KMS-11 (cell line): Measurements from ENCODE around the gene OXNAD1.

Source experiments
- H2AFZ ChIP-seq: fragments of 200-600 bp; sonication (generic); 2 replicates; pipeline ENCODE4 v1.6.1; 2016; ENCODE audit warnings: antibody characterized with exemption, mixed run types, low read depth
- H3K27ac ChIP-seq: fragments of 200-600 bp; sonication (generic); 2 replicates; pipeline ENCODE4 v1.6.1; 2016; ENCODE audit warnings: mild to moderate bottlenecking, mixed run types
- H3K27me3 ChIP-seq: fragments of 200-600 bp; sonication (generic); 2 replicates; pipeline ENCODE4 v1.6.1; 2017; ENCODE audit warnings: mild to moderate bottlenecking, low read depth, mixed run types, moderate library complexity; ENCODE audit not compliant: insufficient read depth
- H3K36me3 ChIP-seq: fragments of 200-600 bp; sonication (generic); 2 replicates; pipeline ENCODE4 v1.6.1; 2017; ENCODE audit warnings: mild to moderate bottlenecking, mixed run types; ENCODE audit not compliant: insufficient read depth
- H3K4me1 ChIP-seq: fragments of 200-600 bp; sonication (generic); 2 replicates; pipeline ENCODE4 v1.6.1; 2016; ENCODE audit warnings: mild to moderate bottlenecking, low read depth, mixed run types; ENCODE audit not compliant: poor library complexity, severe bottlenecking
- H3K4me2 ChIP-seq: fragments of 200-600 bp; sonication (generic); 2 replicates; pipeline ENCODE4 v1.7.0; 2016; ENCODE audit warnings: mild to moderate bottlenecking, mixed run types
- H3K4me3 ChIP-seq: fragments of 200-600 bp; sonication (generic); IDR thresholded peaks from 2 replicates; pipeline ENCODE4 v1.6.1; 2017; ENCODE audit warnings: low read depth, low read length, mixed read lengths; ENCODE audit not compliant: insufficient read depth
- H3K79me2 ChIP-seq: fragments of 200-600 bp; sonication (generic); 2 replicates; pipeline ENCODE4 v1.6.1; 2016; ENCODE audit warnings: low read depth, mixed run types; ENCODE audit not compliant: insufficient read depth
- H3K9ac ChIP-seq: fragments of 200-600 bp; sonication (generic); 2 replicates; pipeline ENCODE4 v1.6.1; 2016; ENCODE audit warnings: mild to moderate bottlenecking, mixed run types
- H4K20me1 ChIP-seq: fragments of 200-600 bp; sonication (generic); 2 replicates; pipeline ENCODE4 v1.6.1; 2016; ENCODE audit warnings: mild to moderate bottlenecking, mixed run types; ENCODE audit not compliant: insufficient read depth
- CTCF ChIP-seq: fragments of 200-600 bp; sonication (generic); conservative IDR thresholded peaks from 2 replicates; pipeline ENCODE4 v1.6.1; 2017; ENCODE audit warnings: low read depth, mild to moderate bottlenecking, antibody characterized with exemption, low read length, moderate library complexity, mixed read lengths

OXNAD1 gene

GRCh38 chr3:16247282-16248061 lies 17.5 kb upstream of the OXNAD1 start:
- H3K4me2 ChIP-seq, result peak overlapping the region; percentile 54; the same call in 1 of the 2 replicates
- peak overlapping the region; percentile 49; the same call in 1 of the 2 replicates for H3K27ac ChIP-seq
- H3K79me2 ChIP-seq, result no peaks in the 10 kb centered on the region
- H3K4me3 ChIP-seq, result no peak overlapping the region
- no peaks in the 10 kb centered on the region for H3K36me3 ChIP-seq
- no peaks in the 10 kb centered on the region for H3K27me3 ChIP-seq
- peak; percentile 92 for TF ChIP-seq CTCF
- peak overlapping the region; percentile 56; the same call in 1 of the 2 replicates for H3K9ac ChIP-seq
- peak overlapping the region; percentile 80 for H2AFZ ChIP-seq
- H3K4me1 ChIP-seq, result peaks cover 3% of the 10 kb centered on the region
- H4K20me1 ChIP-seq, result no peaks in the 10 kb centered on the region

GRCh38 chr3:16248556-16248955 lies 16.5 kb upstream of the OXNAD1 start:
- H3K9ac ChIP-seq, result no peak overlapping the region
- H3K4me3 ChIP-seq, result no peak overlapping the region
- H3K36me3 ChIP-seq, result no peaks in the 10 kb centered on the region
- no peak overlapping the region; the same call in 1 of the 2 replicates for H3K4me2 ChIP-seq
- no peak overlapping the region for H3K27ac ChIP-seq
- H3K27me3 ChIP-seq, result no peaks in the 10 kb centered on the region
- H3K79me2 ChIP-seq, result no peaks in the 10 kb centered on the region
- H4K20me1 ChIP-seq, result no peaks in the 10 kb centered on the region
- no peak overlapping the region for H2AFZ ChIP-seq
- H3K4me1 ChIP-seq, result peaks cover 3% of the 10 kb centered on the region
- TF ChIP-seq CTCF, result no peak

GRCh38 chr3:16249336-16249735 lies 15.7 kb upstream of the OXNAD1 start:
- no peak overlapping the region for H3K4me3 ChIP-seq
- no peaks in the 10 kb centered on the region for H3K36me3 ChIP-seq
- no peak overlapping the region for H3K9ac ChIP-seq
- peaks cover 3% of the 10 kb centered on the region for H3K4me1 ChIP-seq
- H3K4me2 ChIP-seq, result no peak overlapping the region
- no peak overlapping the region for H2AFZ ChIP-seq
- peak; percentile 61 for TF ChIP-seq CTCF
- H3K79me2 ChIP-seq, result no peaks in the 10 kb centered on the region
- H4K20me1 ChIP-seq, result no peaks in the 10 kb centered on the region
- H3K27me3 ChIP-seq, result no peaks in the 10 kb centered on the region
- no peak overlapping the region for H3K27ac ChIP-seq

GRCh38 chr3:16249886-16250285 lies 15.1 kb upstream of the OXNAD1 start:
- Histone ChIP-seq H4K20me1 (no peaks in the 10 kb centered on the region), H3K27ac (no peak overlapping the region), H3K4me3 (no peak overlapping the region), H3K4me1 (peaks cover 3% of the 10 kb centered on the region), H2AFZ (no peak overlapping the region), H3K36me3 (no peaks in the 10 kb centered on the region), H3K4me2 (no peak overlapping the region), H3K27me3 (no peaks in the 10 kb centered on the region), H3K9ac (no peak overlapping the region), H3K79me2 (no peaks in the 10 kb centered on the region)
- TF ChIP-seq CTCF, result no peak
